Mucosa of stomach (tissue), 1 donor: ENCODE data around the gene NTHL1.

Source experiments
- H3K27me3 ChIP-seq: one replicate; pipeline ENCODE4 v1.7.0; 2013; ENCODE audit warnings: mild to moderate bottlenecking, low read length; ENCODE audit not compliant: control insufficient read depth, insufficient read depth
- H3K36me3 ChIP-seq: one replicate; pipeline ENCODE4 v1.7.0; 2013; ENCODE audit warnings: low read length; ENCODE audit not compliant: control insufficient read depth, insufficient read depth
- H3K4me1 ChIP-seq: one replicate; pipeline ENCODE4 v1.7.0; 2013; ENCODE audit warnings: mild to moderate bottlenecking, low read length; ENCODE audit not compliant: control insufficient read depth, insufficient read depth
- H3K4me3 ChIP-seq: one replicate; pipeline ENCODE4 v1.7.0; 2013; ENCODE audit warnings: low read length
- H3K9ac ChIP-seq: one replicate; pipeline ENCODE4 v1.7.0; 2013; ENCODE audit warnings: mild to moderate bottlenecking, low read length, moderate library complexity
- H3K9me3 ChIP-seq: one replicate; pipeline ENCODE4 v1.7.0; 2013; ENCODE audit warnings: mild to moderate bottlenecking, low read length, moderate library complexity; ENCODE audit not compliant: control insufficient read depth
- donor health status: Pancreatic carcinoma.

NTHL1 gene

GRCh38 chr16:2082171-2082982, 34.7 kb upstream of the NTHL1 start:
- Histone ChIP-seq H3K9ac (no peak overlapping the region), H3K4me1 (peaks cover 15% of the 10 kb centered on the region), H3K9me3 (no peaks in the 10 kb centered on the region), H3K4me3 (no peak overlapping the region), H3K27me3 (no peaks in the 10 kb centered on the region), H3K36me3 (peaks cover 17% of the 10 kb centered on the region)

GRCh38 chr16:2081201-2082084, 33.8 kb upstream of the NTHL1 start:
- Histone ChIP-seq H3K4me3 (no peak overlapping the region), H3K36me3 (peaks cover 25% of the 10 kb centered on the region), H3K9me3 (no peaks in the 10 kb centered on the region), H3K9ac (no peak overlapping the region), H3K4me1 (peaks cover 15% of the 10 kb centered on the region), H3K27me3 (no peaks in the 10 kb centered on the region)

GRCh38 chr16:2079991-2080390, 32.4 kb upstream of the NTHL1 start:
- peaks cover 15% of the 10 kb centered on the region for H3K4me1 ChIP-seq
- no peaks in the 10 kb centered on the region for H3K27me3 ChIP-seq
- no peak overlapping the region for H3K9ac ChIP-seq
- H3K36me3 ChIP-seq = peaks cover 22% of the 10 kb centered on the region
- no peaks in the 10 kb centered on the region for H3K9me3 ChIP-seq
- H3K4me3 ChIP-seq = no peak overlapping the region

GRCh38 chr16:2079311-2079800, 31.7 kb upstream of the NTHL1 start:
- Histone ChIP-seq H3K4me1 (peaks cover 15% of the 10 kb centered on the region), H3K4me3 (no peak overlapping the region), H3K9ac (no peak overlapping the region), H3K27me3 (no peaks in the 10 kb centered on the region), H3K36me3 (peaks cover 22% of the 10 kb centered on the region), H3K9me3 (no peaks in the 10 kb centered on the region)

- Histone ChIP-seq H3K27me3 (no peaks in the 10 kb centered on the region), H3K4me1 (peaks cover 15% of the 10 kb centered on the region), H3K4me3 (no peak overlapping the region), H3K9ac (no peak overlapping the region), H3K36me3 (peaks cover 19% of the 10 kb centered on the region), H3K9me3 (no peaks in the 10 kb centered on the region)
These were observed 31.1 kb upstream of the NTHL1 start for GRCh38 chr16:2078691-2079090.

GRCh38 chr16:2078096-2078495, 30.5 kb upstream of the NTHL1 start:
- Histone ChIP-seq H3K27me3 (no peaks in the 10 kb centered on the region), H3K36me3 (peaks cover 17% of the 10 kb centered on the region), H3K4me3 (no peak overlapping the region), H3K9ac (no peak overlapping the region), H3K4me1 (peaks cover 15% of the 10 kb centered on the region), H3K9me3 (no peaks in the 10 kb centered on the region)

- no peak overlapping the region for H3K9ac ChIP-seq
- no peaks in the 10 kb centered on the region for H3K9me3 ChIP-seq
- H3K4me1 ChIP-seq = peaks cover 13% of the 10 kb centered on the region
- no peak overlapping the region for H3K4me3 ChIP-seq
- H3K27me3 ChIP-seq = no peaks in the 10 kb centered on the region
- H3K36me3 ChIP-seq = peaks cover 17% of the 10 kb centered on the region
These were observed 30.1 kb upstream of the NTHL1 start for GRCh38 chr16:2077696-2078095.

- Histone ChIP-seq H3K4me3 (no peak overlapping the region), H3K9me3 (no peaks in the 10 kb centered on the region), H3K9ac (no peak overlapping the region), H3K36me3 (peaks cover 17% of the 10 kb centered on the region), H3K4me1 (peaks cover 6% of the 10 kb centered on the region), H3K27me3 (no peaks in the 10 kb centered on the region)
These were observed 29.4 kb upstream of the NTHL1 start for GRCh38 chr16:2077016-2077415.

GRCh38 chr16:2076072-2076865, 28.6 kb upstream of the NTHL1 start:
- Histone ChIP-seq H3K27me3 (no peaks in the 10 kb centered on the region), H3K36me3 (peaks cover 17% of the 10 kb centered on the region), H3K4me3 (no peak overlapping the region), H3K4me1 (peaks cover under 1% of the 10 kb centered on the region), H3K9me3 (no peaks in the 10 kb centered on the region), H3K9ac (no peak overlapping the region)

GRCh38 chr16:2075631-2076030, 28.0 kb upstream of the NTHL1 start:
- H3K4me1 ChIP-seq = no peaks in the 10 kb centered on the region
- no peaks in the 10 kb centered on the region for H3K27me3 ChIP-seq
- no peaks in the 10 kb centered on the region for H3K9me3 ChIP-seq
- no peak overlapping the region for H3K9ac ChIP-seq
- peaks cover 17% of the 10 kb centered on the region for H3K36me3 ChIP-seq
- H3K4me3 ChIP-seq = no peak overlapping the region

GRCh38 chr16:2074071-2074470, 26.4 kb upstream of the NTHL1 start:
- H3K27me3 ChIP-seq = no peaks in the 10 kb centered on the region
- H3K9ac ChIP-seq = no peak overlapping the region
- H3K4me1 ChIP-seq = no peaks in the 10 kb centered on the region
- H3K9me3 ChIP-seq = no peaks in the 10 kb centered on the region
- no peak overlapping the region for H3K4me3 ChIP-seq
- peaks cover 17% of the 10 kb centered on the region for H3K36me3 ChIP-seq
